NCI-H345 treated with DMSO at 0.1 percent for 48 hours (cell line): ENCODE data around the gene GALNT16.
"Not testable (repeated sequence)": the region's sequence is repeated elsewhere in the genome, so short reads cannot be mapped to it uniquely, and the experiment has no call there.

ENCODE experiments used
- DNase-seq: peaks from one replicate; lab custom pipeline; 2025; ENCODE audit not compliant: unreplicated experiment; lab: John Stamatoyannopoulos, UW

The GALNT16 gene

GRCh38 chr14:69358233-69358963 is 98.4 kb downstream of the GALNT16 start:
- DNase-seq = no peak

- no peak for DNase-seq
Observed at GRCh38 chr14:69358966-69359365, 99.0 kb downstream of the GALNT16 start.

GRCh38 chr14:69360438-69361108 is 100.6 kb downstream of the GALNT16 start:
- no peak for DNase-seq

- DNase-seq = no peak
Observed at GRCh38 chr14:69363055-69363454, 103.1 kb downstream of the GALNT16 start.

GRCh38 chr14:69363964-69364363 is 104.0 kb downstream of the GALNT16 start:
- no peak for DNase-seq

- DNase-seq = no peak
Observed at GRCh38 chr14:69364378-69364777, 104.4 kb downstream of the GALNT16 start.

GRCh38 chr14:69366069-69366468 is 106.1 kb downstream of the GALNT16 start:
- DNase-seq = no peak

- DNase-seq = no peak
Observed at GRCh38 chr14:69366761-69367160, 106.8 kb downstream of the GALNT16 start.

- no peak for DNase-seq
Observed at GRCh38 chr14:69368381-69368780, 108.4 kb downstream of the GALNT16 start.

- DNase-seq = no peak
Observed at GRCh38 chr14:69370061-69370460, 110.1 kb downstream of the GALNT16 start.

- no peak for DNase-seq
Observed at GRCh38 chr14:69372146-69372545, 112.2 kb downstream of the GALNT16 start.

- DNase-seq = no peak
Observed at GRCh38 chr14:69373104-69373503, 113.1 kb downstream of the GALNT16 start.

GRCh38 chr14:69374235-69374634 is 114.3 kb downstream of the GALNT16 start:
- no peak for DNase-seq

- DNase-seq = no peak
Observed at GRCh38 chr14:69375182-69375581, 115.2 kb downstream of the GALNT16 start.

- no peak for DNase-seq
Observed at GRCh38 chr14:69375722-69376121, 115.8 kb downstream of the GALNT16 start.

- no peak for DNase-seq
Observed at GRCh38 chr14:69376439-69376838, 116.5 kb downstream of the GALNT16 start.

- no peak for DNase-seq
Observed at GRCh38 chr14:69378274-69378673, 118.3 kb downstream of the GALNT16 start.

GRCh38 chr14:69387311-69387710 is 127.4 kb downstream of the GALNT16 start:
- no peak for DNase-seq

- DNase-seq = not testable (repeated sequence)
Observed at GRCh38 chr14:69391400-69391799, 131.4 kb downstream of the GALNT16 start.

- DNase-seq = no peak
Observed at GRCh38 chr14:69392481-69392880, 132.5 kb downstream of the GALNT16 start.

- no peak for DNase-seq
Observed at GRCh38 chr14:69395929-69396328, 136.0 kb downstream of the GALNT16 start.

- DNase-seq = peak; percentile 99
Observed at GRCh38 chr14:69398053-69398817, 138.3 kb downstream of the GALNT16 start, which contains the start of the genes ERH and SLC39A9. TSS of gene ERH (minus strand) at chr14:69398299. CDS start at chr14:69398233, 66 bp downstream. TSS of gene SLC39A9 (plus strand) at chr14:69398692. CDS start at chr14:69399370, 678 bp downstream.
